Measurements from ENCODE around the gene LAMA2. TPM values are rescaled to one million over a fixed set of nuclear protein-coding genes. Genes with fewer than 3 reads are reported as not detected.

The LAMA2 gene
- total and polyA plus RNA-seq, 2 donors from 2014 or later = 2.2 to 20.8 TPM

DNA sequence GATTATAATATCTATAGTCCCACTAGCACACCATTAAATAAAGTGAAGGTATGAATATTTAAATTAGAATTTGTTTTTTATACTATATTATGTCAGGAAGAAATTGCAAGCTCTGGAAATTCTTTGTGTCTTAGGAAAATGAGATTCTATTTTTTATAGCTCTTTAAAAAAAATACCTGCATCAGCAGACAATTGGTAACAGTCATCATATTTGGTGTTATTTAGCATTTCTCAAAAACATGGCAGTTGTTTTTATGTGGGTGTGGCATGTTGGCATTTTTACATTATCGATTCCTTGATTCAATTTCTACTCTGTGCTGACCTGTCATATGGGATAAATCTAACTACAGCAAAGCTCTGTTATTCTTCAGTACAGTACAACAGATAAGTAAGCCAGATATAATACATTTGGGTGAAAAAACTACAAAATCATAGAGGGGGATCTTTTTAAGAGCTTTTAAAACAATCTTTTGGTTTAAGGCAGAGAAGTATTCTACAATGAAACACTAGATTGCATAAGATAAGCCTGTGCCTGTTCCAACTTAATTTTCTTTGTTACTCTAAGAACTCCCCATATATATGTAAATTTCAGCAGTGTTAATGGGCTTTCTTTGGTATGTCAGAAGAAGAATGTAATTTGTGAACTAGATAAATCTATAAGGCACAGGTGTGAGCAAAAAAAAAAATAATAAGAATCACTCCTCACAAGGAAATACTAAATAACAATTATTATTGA, 71.5 kb downstream of the LAMA2 start:
- FAIRE-seq = no peak
- no peak for TF ChIP-seq CTCF (IDR thresholded peaks at IDR 0.05; ENCODE audit: borderline replicate concordance, extremely low read depth, insufficient read depth)

GRCh38 chr6:128963561-128963960, 80.6 kb downstream of the LAMA2 start:
- no peaks in the 10 kb centered on the region for H3K9me3 ChIP-seq (ENCODE audit: control insufficient read depth in 2 of 3, insufficient read depth in 1 of 3, low read length in 3 of 3)
- no peaks in the 10 kb centered on the region for H3K4me1 ChIP-seq (ENCODE audit: control insufficient read depth in 2 of 3, insufficient read depth in 2 of 3, low read depth in 1 of 3, low read length in 3 of 3)
- H3K9ac ChIP-seq (ENCODE audit: low read length in 3 of 3) = no peak overlapping the region
- FAIRE-seq (no peak), DNase-seq (peak in 2 of 5 donors; percentile 8 to 15)
- TF ChIP-seq CTCF (IDR thresholded peaks at IDR 0.05; ENCODE audit: borderline replicate concordance, extremely low read depth, insufficient read depth) = no peak
- no peaks in the 10 kb centered on the region for H3K36me3 ChIP-seq (ENCODE audit: control insufficient read depth in 2 of 3, insufficient read depth in 3 of 3, low read length in 3 of 3)
- no peak overlapping the region for H3K27ac ChIP-seq (ENCODE audit: low read depth in 2 of 2, low read length in 2 of 2)
- intact Hi-C loops (cut with DNase I) = no loop called here
- no peak overlapping the region for H3K4me3 ChIP-seq (ENCODE audit: low read length in 3 of 3)
- no peaks in the 10 kb centered on the region for H3K27me3 ChIP-seq (ENCODE audit: control insufficient read depth, insufficient read depth, low read length)

More for the DNA sequence above, 71.5 kb downstream of the LAMA2 start:
- Histone ChIP-seq H3K4me1 (ENCODE audit: control insufficient read depth in 2 of 3, insufficient read depth in 2 of 3, low read depth in 1 of 3, low read length in 3 of 3) (no peaks in the 10 kb centered on the region), H3K27ac (ENCODE audit: low read depth in 2 of 2, low read length in 2 of 2) (no peak overlapping the region), H3K9me3 (ENCODE audit: control insufficient read depth in 2 of 3, insufficient read depth in 1 of 3, low read length in 3 of 3) (no peaks in the 10 kb centered on the region), H3K9ac (ENCODE audit: low read length in 3 of 3) (no peak overlapping the region), H3K36me3 (ENCODE audit: control insufficient read depth in 2 of 3, insufficient read depth in 3 of 3, low read length in 3 of 3) (no peaks in the 10 kb centered on the region), H3K4me3 (ENCODE audit: low read length in 3 of 3) (no peak overlapping the region), H3K27me3 (ENCODE audit: control insufficient read depth, insufficient read depth, low read length) (no peaks in the 10 kb centered on the region)
- intact Hi-C loops (cut with DNase I) = no loop called here
- no peak for DNase-seq

- Histone ChIP-seq H3K9me3 (ENCODE audit: control insufficient read depth in 2 of 3, insufficient read depth in 1 of 3, low read length in 3 of 3) (no peaks in the 10 kb centered on the region), H3K9ac (ENCODE audit: low read length in 3 of 3) (no peak overlapping the region), H3K4me1 (ENCODE audit: control insufficient read depth in 2 of 3, insufficient read depth in 2 of 3, low read depth in 1 of 3, low read length in 3 of 3) (no peaks in the 10 kb centered on the region), H3K27ac (ENCODE audit: low read depth in 2 of 2, low read length in 2 of 2) (no peak overlapping the region), H3K36me3 (ENCODE audit: control insufficient read depth in 2 of 3, insufficient read depth in 3 of 3, low read length in 3 of 3) (no peaks in the 10 kb centered on the region), H3K27me3 (ENCODE audit: control insufficient read depth, insufficient read depth, low read length) (no peaks in the 10 kb centered on the region), H3K4me3 (ENCODE audit: low read length in 3 of 3) (no peak overlapping the region)
- TF ChIP-seq CTCF (IDR thresholded peaks at IDR 0.05; ENCODE audit: borderline replicate concordance, extremely low read depth, insufficient read depth) = no peak
- DNase-seq (no peak), FAIRE-seq (no peak)
- intact Hi-C loops (cut with DNase I) = no loop called here
These were observed 81.4 kb downstream of the LAMA2 start for GRCh38 chr6:128964233-128964755.

Measured in kidney (tissue), 14 donors.